Thymus (tissue), 11 donors: ENCODE data around the gene OCA2. TPM values are rescaled to one million over a fixed set of nuclear protein-coding genes. Genes with fewer than 3 reads are reported as not detected.

Experiments used
- DNase-seq, 9 donors: peaks; one replicate each; pipeline ENCODE4 v3.0.0-alpha.2; 2013; ENCODE audit warnings: low spot score in 9 of 9, low read depth in 6 of 9, missing footprints in 1 of 9
- H3K27ac ChIP-seq, 2 donors: one replicate each; pipeline ENCODE4 v1.5.1; 2013; ENCODE audit warnings: control low read depth in 1 of 2, low read depth in 1 of 2, low read length in 1 of 2, mild to moderate bottlenecking in 1 of 2, moderate library complexity in 1 of 2
- H3K27me3 ChIP-seq, 2 donors: one replicate each; pipeline ENCODE4 v1.5.1; 2013; ENCODE audit warnings: low read length in 1 of 2; ENCODE audit not compliant: control insufficient read depth in 2 of 2, insufficient read depth in 1 of 2
- H3K36me3 ChIP-seq, 2 donors: one replicate each; pipeline ENCODE4 v1.5.1; 2013; ENCODE audit warnings: low read length in 1 of 2, mild to moderate bottlenecking in 1 of 2, moderate library complexity in 1 of 2; ENCODE audit not compliant: control insufficient read depth in 2 of 2, insufficient read depth in 2 of 2
- H3K4me1 ChIP-seq, 2 donors: one replicate each; pipeline ENCODE4 v1.5.1; 2013; ENCODE audit warnings: low read length in 2 of 2; ENCODE audit not compliant: control insufficient read depth in 2 of 2, insufficient read depth in 2 of 2
- H3K4me3 ChIP-seq, 2 donors: one replicate each; pipeline ENCODE4 v1.5.1; 2013; ENCODE audit warnings: low read length in 2 of 2, control low read depth in 1 of 2, mild to moderate bottlenecking in 1 of 2
- H3K9me3 ChIP-seq, 2 donors: one replicate each; pipeline ENCODE4 v1.5.1; 2013; ENCODE audit warnings: low read length in 1 of 2, mild to moderate bottlenecking in 1 of 2; ENCODE audit not compliant: control insufficient read depth in 2 of 2, insufficient read depth in 1 of 2
- WGBS: extraction: QIAGEN DNeasy Blood & Tissue Kit; methylation state at CpG from one replicate; pipeline ENCODE4 v1.1.7; 2013; 5-methylcytosine and 5-hydroxymethylcytosine counted together
- polyA plus RNA-seq: library from polyadenylated mRNA; stranded (reverse); fragments of 200-250 nt; gene quantifications from one replicate; pipeline ENCODE4 v1.2.3, GENCODE V29; 2013
- total RNA-seq: library from RNA; stranded (reverse); fragments of 120-200 nt; gene quantifications from one replicate; pipeline ENCODE4 v1.2.4, GENCODE V29; 2013
- donor health status: healthy.

The OCA2 gene
- total and polyA plus RNA-seq, 2 donors = 0.99 to 1.2 TPM

GRCh38 chr15:27873039-27873438, 226.1 kb downstream of the OCA2 start:
- Histone ChIP-seq H3K27me3 (no peaks in the 10 kb centered on the region), H3K4me1 (no peaks in the 10 kb centered on the region)

GRCh38 chr15:27872355-27872754, 226.8 kb downstream of the OCA2 start:
- H3K36me3 ChIP-seq = no peaks in the 10 kb centered on the region
- no peak overlapping the region for H3K27ac ChIP-seq
- DNase-seq = no peak
- WGBS = 95% methylated on average over 9 of the region's 9 CpGs
- no peak overlapping the region for H3K4me3 ChIP-seq
- no peaks in the 10 kb centered on the region for H3K27me3 ChIP-seq
- no peaks in the 10 kb centered on the region for H3K9me3 ChIP-seq
- H3K4me1 ChIP-seq = no peaks in the 10 kb centered on the region

More at GRCh38 chr15:27873039-27873438, 226.1 kb downstream of the OCA2 start:
- no peaks in the 10 kb centered on the region for H3K9me3 ChIP-seq
- WGBS = 93% methylated on average over 7 of the region's 7 CpGs
- no peak overlapping the region for H3K27ac ChIP-seq
- no peak overlapping the region for H3K4me3 ChIP-seq
- no peak for DNase-seq
- no peaks in the 10 kb centered on the region for H3K36me3 ChIP-seq

GRCh38 chr15:27871902-27872260, 227.2 kb downstream of the OCA2 start:
- no peaks in the 10 kb centered on the region for H3K9me3 ChIP-seq
- no peak for DNase-seq
- H3K27ac ChIP-seq = no peak overlapping the region
- WGBS = 92% methylated on average over 5 of the region's 5 CpGs
- no peaks in the 10 kb centered on the region for H3K27me3 ChIP-seq
- no peaks in the 10 kb centered on the region for H3K36me3 ChIP-seq
- no peak overlapping the region for H3K4me3 ChIP-seq
- H3K4me1 ChIP-seq = no peaks in the 10 kb centered on the region

- Histone ChIP-seq H3K4me1 (no peaks in the 10 kb centered on the region), H3K27me3 (no peaks in the 10 kb centered on the region), H3K9me3 (no peaks in the 10 kb centered on the region), H3K4me3 (no peak overlapping the region), H3K27ac (no peak overlapping the region), H3K36me3 (no peaks in the 10 kb centered on the region)
- no peak for DNase-seq
- 92% methylated on average over 16 of the region's 16 CpGs for WGBS
Observed at GRCh38 chr15:27871078-27871901, 227.8 kb downstream of the OCA2 start.

GRCh38 chr15:27870320-27870719, 228.8 kb downstream of the OCA2 start:
- no peak overlapping the region for H3K27ac ChIP-seq
- H3K36me3 ChIP-seq = no peaks in the 10 kb centered on the region
- H3K4me3 ChIP-seq = no peak overlapping the region
- H3K9me3 ChIP-seq = no peaks in the 10 kb centered on the region
- no peaks in the 10 kb centered on the region for H3K27me3 ChIP-seq
- no peak for DNase-seq
- 90% methylated on average over 6 of the region's 6 CpGs for WGBS
- H3K4me1 ChIP-seq = no peaks in the 10 kb centered on the region

GRCh38 chr15:27869697-27870281, 229.3 kb downstream of the OCA2 start:
- Histone ChIP-seq H3K9me3 (no peaks in the 10 kb centered on the region), H3K27me3 (no peaks in the 10 kb centered on the region), H3K27ac (no peak overlapping the region), H3K4me3 (no peak overlapping the region), H3K36me3 (no peaks in the 10 kb centered on the region), H3K4me1 (no peaks in the 10 kb centered on the region)
- DNase-seq = no peak
- 94% methylated on average over 17 of the region's 17 CpGs for WGBS

GRCh38 chr15:27868828-27869404, 230.2 kb downstream of the OCA2 start:
- no peak overlapping the region for H3K4me3 ChIP-seq
- H3K9me3 ChIP-seq = no peaks in the 10 kb centered on the region
- no peaks in the 10 kb centered on the region for H3K36me3 ChIP-seq
- WGBS = 86% methylated on average over 10 of the region's 10 CpGs
- no peak overlapping the region for H3K27ac ChIP-seq
- no peaks in the 10 kb centered on the region for H3K4me1 ChIP-seq
- DNase-seq = no peak
- H3K27me3 ChIP-seq = no peaks in the 10 kb centered on the region

GRCh38 chr15:27867861-27868260, 231.3 kb downstream of the OCA2 start:
- no peaks in the 10 kb centered on the region for H3K36me3 ChIP-seq
- no peak for DNase-seq
- WGBS = 83% methylated on average over 7 of the region's 7 CpGs
- no peaks in the 10 kb centered on the region for H3K27me3 ChIP-seq
- no peaks in the 10 kb centered on the region for H3K4me1 ChIP-seq
- H3K9me3 ChIP-seq = no peaks in the 10 kb centered on the region
- H3K4me3 ChIP-seq = no peak overlapping the region
- H3K27ac ChIP-seq = no peak overlapping the region

GRCh38 chr15:27866505-27867165, 232.5 kb downstream of the OCA2 start:
- DNase-seq = no peak
- 91% methylated on average over 10 of the region's 10 CpGs for WGBS
- Histone ChIP-seq H3K4me3 (no peak overlapping the region), H3K9me3 (no peaks in the 10 kb centered on the region), H3K27ac (no peak overlapping the region), H3K27me3 (no peaks in the 10 kb centered on the region), H3K36me3 (no peaks in the 10 kb centered on the region), H3K4me1 (no peaks in the 10 kb centered on the region)
